ENCODE data around the gene PTCH2.

Gene PTCH2

GRCh38 chr1:44834328-44834727 is 8.7 kb downstream of the PTCH2 start:
- no peaks in the 10 kb centered on the region for H3K79me2 ChIP-seq (ENCODE audit: control insufficient read depth, low read length)
- H3K9me3 ChIP-seq (ENCODE audit: control insufficient read depth, insufficient read depth, low read length) = no peaks in the 10 kb centered on the region
- H3K4me3 ChIP-seq (ENCODE audit: low read length) = no peak overlapping the region
- no peak overlapping the region for H3K27ac ChIP-seq (ENCODE audit: low read depth, low read length)
- H4K20me1 ChIP-seq (ENCODE audit: control insufficient read depth, insufficient read depth, low read depth, low read length) = no peaks in the 10 kb centered on the region
- H3K9me2 ChIP-seq (replicated peaks; ENCODE audit: control insufficient read depth, low read length) = no peaks in the 10 kb centered on the region
- H3K36me3 ChIP-seq (ENCODE audit: control insufficient read depth, low read length) = no peaks in the 10 kb centered on the region
- TF ChIP-seq EZH2phosphoT487 (IDR thresholded peaks at IDR 0.05; ENCODE audit: borderline replicate concordance, low read length) = no peak
- no peak for TF ChIP-seq CTCF (IDR thresholded peaks at IDR 0.05; ENCODE audit: low read depth, low read length, poor library complexity, severe bottlenecking)
- no peaks in the 10 kb centered on the region for H3K27me3 ChIP-seq (ENCODE audit: control insufficient read depth, low read length)
- peaks cover 8% of the 10 kb centered on the region for H3K4me1 ChIP-seq (ENCODE audit: control insufficient read depth, low read length)
- H3F3A ChIP-seq (ENCODE audit: control insufficient read depth, insufficient read depth) = no peaks in the 10 kb centered on the region
- H3K4me2 ChIP-seq (ENCODE audit: low read length) = no peak overlapping the region

- TF ChIP-seq CTCF (IDR thresholded peaks at IDR 0.05; ENCODE audit: low read depth, low read length, poor library complexity, severe bottlenecking) (no peak), EZH2phosphoT487 (IDR thresholded peaks at IDR 0.05; ENCODE audit: borderline replicate concordance, low read length) (no peak)
- no peaks in the 10 kb centered on the region for H3K27me3 ChIP-seq (ENCODE audit: control insufficient read depth, low read length)
- no peaks in the 10 kb centered on the region for H3K79me2 ChIP-seq (ENCODE audit: control insufficient read depth, low read length)
- peaks cover 8% of the 10 kb centered on the region for H3K4me1 ChIP-seq (ENCODE audit: control insufficient read depth, low read length)
- H3K27ac ChIP-seq (ENCODE audit: low read depth, low read length) = no peak overlapping the region
- no peaks in the 10 kb centered on the region for H3K36me3 ChIP-seq (ENCODE audit: control insufficient read depth, low read length)
- no peaks in the 10 kb centered on the region for H3F3A ChIP-seq (ENCODE audit: control insufficient read depth, insufficient read depth)
- H3K9me3 ChIP-seq (ENCODE audit: control insufficient read depth, insufficient read depth, low read length) = no peaks in the 10 kb centered on the region
- no peaks in the 10 kb centered on the region for H3K9me2 ChIP-seq (replicated peaks; ENCODE audit: control insufficient read depth, low read length)
- no peak overlapping the region for H3K4me3 ChIP-seq (ENCODE audit: low read length)
- no peak overlapping the region for H3K4me2 ChIP-seq (ENCODE audit: low read length)
- no peaks in the 10 kb centered on the region for H4K20me1 ChIP-seq (ENCODE audit: control insufficient read depth, insufficient read depth, low read depth, low read length)
Measured at GRCh38 chr1:44832056-44832705, 10.9 kb downstream of the PTCH2 start.

- Histone ChIP-seq H3K27me3 (ENCODE audit: control insufficient read depth, low read length) (no peaks in the 10 kb centered on the region; the same call in 1 of the 2 replicates), H3K4me2 (ENCODE audit: low read length) (no peak overlapping the region), H3F3A (ENCODE audit: control insufficient read depth, insufficient read depth) (no peaks in the 10 kb centered on the region), H3K9me2 (replicated peaks; ENCODE audit: control insufficient read depth, low read length) (no peaks in the 10 kb centered on the region), H3K27ac (ENCODE audit: low read depth, low read length) (no peak overlapping the region), H3K4me1 (ENCODE audit: control insufficient read depth, low read length) (peaks cover 8% of the 10 kb centered on the region), H3K4me3 (ENCODE audit: low read length) (no peak overlapping the region), H3K36me3 (ENCODE audit: control insufficient read depth, low read length) (no peaks in the 10 kb centered on the region), H3K9me3 (ENCODE audit: control insufficient read depth, insufficient read depth, low read length) (no peaks in the 10 kb centered on the region), H4K20me1 (ENCODE audit: control insufficient read depth, insufficient read depth, low read depth, low read length) (no peaks in the 10 kb centered on the region), H3K79me2 (ENCODE audit: control insufficient read depth, low read length) (no peaks in the 10 kb centered on the region)
- no peak for TF ChIP-seq EZH2phosphoT487 (IDR thresholded peaks at IDR 0.05; ENCODE audit: borderline replicate concordance, low read length)
- no peak for TF ChIP-seq CTCF (IDR thresholded peaks at IDR 0.05; ENCODE audit: low read depth, low read length, poor library complexity, severe bottlenecking)
Measured at GRCh38 chr1:44831516-44831915, 11.5 kb downstream of the PTCH2 start.

Measured in DOHH2 (cell line).